AML-193 (cell line): ENCODE results near the gene FOXP4.

ENCODE experiments used
- DNase-seq, 2 experiments: peaks; one replicate each; lab custom pipeline; 2025; lab: John Stamatoyannopoulos, UW

The FOXP4 gene

GRCh38 chr6:41583565-41583964 is 37.4 kb downstream of the FOXP4 start:
- no peak for DNase-seq

GRCh38 chr6:41584205-41584604 is 38.0 kb downstream of the FOXP4 start:
- DNase-seq, result no peak

DNA sequence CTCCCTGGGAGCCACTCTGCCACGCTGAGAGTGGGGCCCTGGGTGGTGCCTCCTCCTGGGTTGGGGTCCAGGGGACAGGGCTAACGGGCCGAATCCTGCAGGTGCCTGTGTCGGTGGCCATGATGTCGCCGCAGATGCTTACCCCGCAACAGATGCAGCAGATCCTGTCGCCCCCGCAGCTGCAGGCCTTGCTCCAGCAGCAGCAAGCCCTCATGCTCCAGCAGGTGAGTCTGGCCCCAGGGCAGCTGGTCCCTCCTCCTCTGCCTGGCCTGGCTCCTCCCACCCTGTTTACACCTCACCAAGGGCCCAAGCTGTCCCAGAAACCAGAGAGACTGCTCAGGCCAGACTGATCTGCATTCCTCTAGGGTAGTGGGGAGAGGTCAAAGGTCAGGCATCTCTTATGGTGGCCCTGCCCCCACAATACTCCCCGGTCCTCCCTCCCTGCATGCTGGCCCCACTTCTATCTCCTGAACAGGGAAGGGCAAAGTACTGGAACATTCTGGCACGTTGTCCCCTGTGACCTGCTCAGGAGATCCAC is 38.6 kb downstream of the FOXP4 start:
- no peak for DNase-seq

DNA sequence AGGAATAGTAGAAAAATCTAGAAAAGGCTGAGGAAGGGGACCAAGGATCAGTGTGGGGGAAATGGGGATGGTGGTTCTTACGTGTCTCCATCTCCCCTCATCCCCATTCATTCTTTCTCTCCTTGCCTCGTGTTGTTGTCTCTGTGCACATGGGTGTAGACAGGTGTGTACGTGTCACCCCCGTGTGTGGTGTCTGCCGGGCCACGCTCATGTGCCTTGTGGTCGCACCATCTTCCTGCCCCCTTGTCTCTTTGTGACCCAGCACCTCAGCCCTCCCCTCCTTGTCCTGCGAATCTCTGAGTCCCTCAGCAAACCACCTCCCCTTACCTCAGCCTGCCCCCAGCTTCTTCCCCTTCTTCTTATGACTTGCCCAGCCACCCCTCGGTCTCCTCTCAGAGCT is 39.4 kb downstream of the FOXP4 start:
- no peak for DNase-seq

DNA sequence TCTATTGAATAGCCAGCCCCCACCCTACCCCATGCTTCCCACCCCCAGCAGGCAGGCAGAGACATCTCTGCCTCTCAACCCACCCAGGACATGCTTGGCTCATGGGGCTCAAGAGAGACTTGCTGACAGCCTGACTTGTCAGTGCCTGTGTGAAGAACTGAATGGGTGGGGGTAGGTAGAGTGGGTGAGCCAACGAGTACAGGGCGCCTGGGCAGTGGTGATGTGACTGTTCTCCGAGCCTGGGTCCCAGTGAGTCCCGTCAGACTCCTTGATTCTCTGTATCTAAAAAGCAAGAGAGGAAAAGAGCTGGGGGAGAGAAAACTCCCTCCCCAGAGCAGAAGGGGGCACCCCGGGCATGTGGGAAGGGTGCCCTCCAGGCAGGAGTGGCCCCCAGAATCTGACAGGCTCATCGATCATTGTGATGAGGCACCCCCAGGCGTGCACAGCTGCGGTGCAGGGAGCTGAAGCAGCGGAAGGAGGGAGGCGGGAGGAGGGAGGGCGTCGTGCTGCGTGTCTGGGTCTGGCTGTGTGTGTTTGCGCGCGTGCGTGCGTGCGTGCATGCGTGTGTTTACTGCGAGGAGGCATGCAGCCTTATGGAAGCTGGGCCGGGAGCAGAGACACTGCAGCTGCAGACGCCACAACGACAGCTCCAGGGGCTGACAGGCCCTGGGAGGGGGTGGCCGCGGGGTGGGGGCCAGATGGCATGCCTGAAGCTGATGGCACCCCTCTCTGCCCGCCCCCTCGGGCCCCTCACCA is 40.2 kb downstream of the FOXP4 start:
- no peak for DNase-seq

DNA sequence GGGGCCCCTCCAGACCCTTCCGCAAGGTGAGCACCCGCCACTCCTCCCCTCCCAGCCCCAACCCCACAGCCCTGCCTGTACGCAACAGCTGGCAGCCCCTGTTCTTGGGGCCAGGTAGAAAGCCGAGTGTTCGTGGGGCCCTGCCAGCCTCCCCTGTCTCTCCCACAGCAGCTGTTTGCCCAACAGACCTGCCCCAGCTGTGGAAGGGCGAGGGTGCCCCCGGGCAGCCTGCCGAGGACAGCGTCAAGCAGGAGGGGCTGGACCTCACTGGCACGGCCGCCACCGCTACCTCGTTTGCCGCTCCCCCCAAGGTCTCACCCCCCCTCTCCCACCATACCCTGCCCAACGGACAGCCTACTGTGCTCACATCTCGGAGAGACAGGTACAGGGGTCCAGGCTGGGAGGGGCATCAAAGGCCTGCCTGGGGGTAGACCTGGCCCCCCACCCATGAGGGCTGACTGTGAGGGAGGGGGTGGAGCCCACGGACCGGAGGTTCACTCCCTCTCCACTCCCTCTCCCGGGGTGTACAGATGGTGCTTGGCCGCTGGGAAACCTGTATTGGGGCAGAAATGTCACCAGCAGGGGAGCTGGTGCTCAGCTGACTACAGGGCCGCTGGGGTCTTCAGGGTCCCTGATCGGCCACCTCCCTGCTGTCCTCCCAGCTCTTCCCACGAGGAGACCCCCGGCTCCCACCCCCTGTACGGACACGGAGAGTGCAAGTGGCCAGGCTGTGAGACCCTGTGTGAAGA is 41.1 kb downstream of the FOXP4 start:
- no peak for DNase-seq

GRCh38 chr6:41588111-41588510 is 41.9 kb downstream of the FOXP4 start:
- DNase-seq, result no peak

DNA sequence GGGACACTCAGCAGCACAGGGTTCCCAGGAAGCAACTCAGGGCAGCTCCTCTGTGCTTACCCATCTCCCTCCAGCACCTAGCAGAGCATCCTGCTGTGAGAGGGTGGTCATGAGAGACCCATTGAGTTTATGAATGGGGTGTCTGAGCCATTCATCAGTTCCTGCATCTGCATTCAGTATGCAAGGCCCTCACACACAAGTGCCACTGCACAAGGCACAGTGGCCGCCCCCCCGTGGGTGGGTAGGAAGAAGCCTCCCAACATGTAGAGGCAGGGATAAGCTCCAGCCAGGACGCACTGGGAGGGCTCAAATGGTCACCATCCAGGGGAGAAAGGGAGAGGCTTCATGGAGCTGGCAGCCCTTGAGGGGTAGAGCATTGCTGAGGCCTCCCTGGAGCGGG is 43.0 kb downstream of the FOXP4 start:
- DNase-seq, result no peak

GRCh38 chr6:41589636-41590622 is 43.7 kb downstream of the FOXP4 start:
- DNase-seq, result no peak

- DNase-seq, result no peak
Observed at GRCh38 chr6:41591122-41591521, 44.9 kb downstream of the FOXP4 start.

DNA sequence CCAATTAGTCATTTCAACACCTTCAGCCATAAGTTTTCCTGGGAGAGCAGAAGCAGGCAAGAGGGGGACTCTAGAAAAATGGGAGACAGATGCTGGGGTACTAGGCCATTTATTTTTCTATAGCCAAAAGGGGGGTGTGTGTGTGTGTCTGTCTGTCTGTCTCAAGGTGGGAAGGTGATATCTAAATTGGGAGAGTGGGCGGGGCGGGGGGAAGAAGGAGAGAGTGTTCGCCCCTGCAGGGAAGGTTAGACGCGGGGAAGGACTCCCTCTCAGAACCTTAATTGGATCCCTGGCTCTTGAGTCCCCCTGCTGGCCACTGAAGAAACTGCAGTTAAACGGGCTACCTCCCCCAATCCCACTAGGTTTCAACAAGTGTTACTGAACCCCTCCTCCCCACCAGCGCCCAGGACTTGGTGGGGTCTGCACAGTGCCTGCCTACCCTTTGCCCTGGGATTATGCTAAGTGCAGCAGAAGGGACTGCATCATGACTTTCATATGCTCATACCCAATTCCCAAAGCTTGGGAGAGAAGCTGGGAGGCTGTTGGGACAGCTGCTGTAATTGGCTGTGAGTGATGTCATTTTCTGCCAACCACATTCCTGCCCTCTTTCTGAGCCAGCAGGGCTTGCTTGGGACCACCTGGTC is 45.8 kb downstream of the FOXP4 start:
- peak; percentile 65 to 68 for DNase-seq

GRCh38 chr6:41593406-41593805 is 47.2 kb downstream of the FOXP4 start:
- DNase-seq, result no peak

DNA sequence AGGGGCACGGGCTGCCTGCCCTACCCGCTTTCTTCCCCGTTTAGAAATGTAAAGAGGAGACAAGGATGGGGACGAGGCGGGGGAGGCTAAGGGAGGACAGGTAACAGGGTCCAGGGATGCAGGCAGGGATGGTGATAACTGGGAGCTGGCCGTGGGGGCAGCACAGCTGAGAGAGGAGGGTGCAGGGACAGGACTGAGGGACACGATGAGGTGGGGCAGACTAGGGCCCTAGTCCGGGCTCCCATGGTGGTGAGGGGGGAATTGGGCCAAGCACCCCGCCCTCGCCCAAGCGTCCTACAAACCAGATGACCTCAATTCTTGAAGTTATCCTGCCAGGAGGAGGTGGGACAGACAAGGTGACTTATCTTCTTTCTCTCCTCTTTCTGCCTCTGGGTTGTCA is 47.7 kb downstream of the FOXP4 start:
- no peak for DNase-seq

DNA sequence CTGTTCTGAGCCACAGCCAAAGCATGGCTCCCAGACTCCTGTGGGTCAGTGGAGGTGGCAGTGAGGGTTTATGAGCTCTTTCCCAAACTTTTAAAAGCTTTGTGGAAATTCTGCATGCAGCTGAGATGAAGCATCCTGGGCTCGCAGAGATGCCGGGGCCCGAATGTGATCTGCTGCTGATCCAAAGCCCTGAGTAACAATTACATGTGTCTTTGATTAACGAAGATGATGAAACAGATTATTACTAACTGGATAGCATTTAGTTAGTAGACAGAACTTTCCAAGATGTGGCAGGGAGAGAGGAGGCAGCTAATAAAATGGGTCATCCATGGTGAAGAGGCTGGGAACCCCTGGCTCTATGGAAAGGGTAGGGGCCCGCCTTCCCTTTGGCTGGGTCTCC is 48.1 kb downstream of the FOXP4 start:
- no peak for DNase-seq

DNA sequence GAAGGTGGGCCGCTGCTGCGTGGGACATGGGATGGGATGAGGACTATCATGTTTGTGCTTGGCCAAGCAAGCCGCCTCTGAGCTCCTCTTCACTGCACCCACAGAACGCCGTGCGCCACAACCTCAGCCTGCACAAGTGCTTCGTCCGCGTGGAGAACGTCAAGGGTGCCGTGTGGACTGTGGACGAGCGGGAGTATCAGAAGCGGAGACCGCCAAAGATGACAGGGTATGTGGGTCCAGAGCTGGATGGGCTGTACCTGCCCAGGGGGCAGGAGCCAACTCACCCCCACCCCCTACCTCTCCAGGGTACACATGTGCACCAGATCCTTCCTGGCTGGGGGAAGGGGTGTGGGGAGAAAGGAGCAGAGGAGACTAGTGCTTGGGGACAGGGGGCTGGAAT is 48.6 kb downstream of the FOXP4 start:
- no peak for DNase-seq

GRCh38 chr6:41595166-41595565 is 49.0 kb downstream of the FOXP4 start:
- DNase-seq, result no peak

DNA sequence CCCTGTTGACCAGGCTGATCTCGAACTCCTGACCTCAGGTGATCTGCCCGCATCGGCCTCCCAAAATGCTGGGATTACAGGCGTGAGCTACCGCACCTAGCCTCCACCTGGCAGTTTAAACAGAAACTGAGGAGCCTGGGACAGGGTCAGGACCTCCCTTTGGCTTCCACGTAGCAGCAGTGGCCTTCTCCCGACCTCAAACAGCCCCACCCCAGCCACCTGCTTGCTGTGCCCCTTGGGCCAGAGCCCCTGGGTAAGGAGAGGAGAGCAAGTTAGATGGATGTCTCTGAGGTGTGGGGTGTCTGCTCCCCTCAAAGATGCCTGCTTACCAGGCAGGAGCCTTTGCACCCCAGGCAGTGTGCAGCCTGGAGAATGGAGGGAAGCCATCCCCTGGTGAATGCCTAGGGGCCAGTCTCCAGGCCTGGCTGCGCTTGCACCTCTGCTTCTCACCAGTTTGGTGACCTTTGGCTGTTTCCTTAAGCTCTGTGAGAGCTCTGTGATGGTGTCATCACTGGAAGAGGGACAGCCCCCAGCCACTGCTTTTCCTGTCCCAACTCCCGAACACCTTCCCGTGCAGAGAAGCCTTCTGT is 50.0 kb downstream of the FOXP4 start:
- no peak for DNase-seq

DNA sequence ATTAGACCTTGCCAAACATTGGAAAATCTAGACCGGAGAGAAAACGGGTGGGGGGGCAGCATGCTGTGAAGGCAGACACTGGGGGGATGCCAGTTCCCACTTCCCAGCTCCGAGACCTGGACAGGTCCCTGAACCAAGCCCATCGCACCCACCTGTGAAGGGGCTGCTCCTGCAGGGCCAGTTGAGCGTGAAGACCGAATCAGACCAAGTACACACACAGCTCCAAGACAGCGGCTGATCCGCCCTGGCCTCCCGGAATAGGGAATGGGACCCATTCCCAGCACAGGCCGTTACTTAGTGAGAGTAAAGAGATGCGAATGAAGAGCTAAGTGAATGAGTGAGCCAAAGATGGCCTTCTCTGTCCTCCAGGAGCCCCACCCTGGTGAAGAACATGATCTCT is 50.6 kb downstream of the FOXP4 start:
- no peak for DNase-seq

DNA sequence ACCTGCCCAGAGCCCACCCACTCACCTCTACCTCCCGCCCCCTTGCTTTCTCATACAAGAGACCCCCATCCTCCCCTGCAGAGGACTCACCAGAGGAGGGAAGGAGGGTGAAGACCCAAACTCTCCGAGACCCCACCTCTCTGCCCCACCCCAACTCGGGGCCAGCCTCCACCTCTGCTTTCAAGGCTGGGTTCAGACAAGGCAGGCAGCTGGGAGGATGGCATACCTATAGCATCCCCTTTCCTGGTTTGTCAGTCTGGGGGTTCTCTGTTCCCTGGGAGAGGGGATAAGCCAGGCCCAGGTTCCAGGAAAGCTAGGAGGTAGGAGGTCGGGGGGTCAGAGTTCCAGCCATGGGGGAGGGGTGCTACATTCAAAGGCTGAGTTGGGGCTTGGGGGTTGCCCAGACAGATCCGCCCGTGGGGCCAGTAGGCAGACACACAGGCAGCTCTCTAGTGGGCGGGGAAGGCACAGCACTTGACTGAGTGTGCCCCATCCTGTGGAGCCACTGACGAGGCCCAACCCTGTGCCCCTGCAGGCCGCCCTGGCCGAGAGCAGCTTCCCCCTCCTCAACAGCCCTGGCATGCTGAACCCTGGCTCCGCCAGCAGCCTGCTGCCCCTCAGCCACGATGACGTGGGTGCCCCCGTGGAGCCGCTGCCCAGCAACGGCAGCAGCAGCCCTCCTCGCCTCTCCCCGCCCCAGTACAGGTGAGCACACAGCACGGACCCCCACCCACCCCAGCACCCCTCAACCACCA is 51.2 kb downstream of the FOXP4 start:
- DNase-seq, result no peak

GRCh38 chr6:41598670-41599014 is 52.5 kb downstream of the FOXP4 start:
- DNase-seq, result no peak
